Stimulated activated CD8-positive, alpha-beta memory T cell treated with anti-CD3 and anti-CD28 coated beads, Interleukin-4, amount 100 ng/mL, for 24 hours (primary cell): ENCODE data around the gene SYT3.
"Not testable (repeated sequence)": the region's sequence is repeated elsewhere in the genome, so short reads cannot be mapped to it uniquely, and the experiment has no call there.

Source experiments
- DNase-seq: peaks from one replicate; pipeline ENCODE4 v3.0.0-alpha.2; 2020; ENCODE audit warnings: low read depth

SYT3 gene

DNA sequence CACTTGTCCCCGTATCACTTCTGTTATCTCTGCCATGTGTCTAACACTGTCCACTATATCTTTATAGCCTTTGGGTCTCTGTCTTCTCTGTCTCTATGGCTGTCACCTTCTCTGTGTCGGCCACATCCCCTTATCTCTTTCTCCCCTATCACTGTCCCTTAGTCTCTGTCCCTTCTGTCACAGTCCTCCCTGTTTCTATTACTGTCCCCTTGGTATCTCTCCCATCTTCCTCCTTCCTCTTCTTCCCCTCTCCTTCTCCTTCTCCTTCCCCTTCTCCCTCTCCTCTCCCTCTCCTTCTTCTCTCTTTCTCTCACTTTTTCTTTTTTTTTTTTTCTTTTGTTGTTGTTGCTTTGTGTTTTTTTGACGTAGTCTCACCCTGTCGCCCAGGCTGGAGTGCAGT, 36.7 kb downstream of the SYT3 start:
- DNase-seq: no peak

DNA sequence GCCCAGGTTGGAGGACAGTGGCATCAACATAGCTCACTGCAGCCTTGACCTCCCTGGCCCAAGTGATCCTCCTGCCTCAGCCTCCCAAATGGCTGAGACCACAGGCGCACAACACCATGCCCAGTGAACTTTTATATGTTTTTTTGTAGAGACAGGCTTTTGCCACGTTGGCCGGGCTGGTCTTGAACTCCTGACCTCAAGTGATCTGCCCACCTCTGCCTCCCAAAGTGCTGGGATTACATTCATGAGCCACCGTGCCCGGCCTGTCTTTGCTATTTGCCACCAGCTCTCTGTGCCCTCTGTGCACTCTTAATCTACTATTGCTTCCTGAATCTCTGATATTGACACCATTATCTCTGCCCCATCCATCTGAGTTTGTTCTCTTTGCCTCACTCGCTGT, 37.2 kb downstream of the SYT3 start:
- no peak for DNase-seq

DNA sequence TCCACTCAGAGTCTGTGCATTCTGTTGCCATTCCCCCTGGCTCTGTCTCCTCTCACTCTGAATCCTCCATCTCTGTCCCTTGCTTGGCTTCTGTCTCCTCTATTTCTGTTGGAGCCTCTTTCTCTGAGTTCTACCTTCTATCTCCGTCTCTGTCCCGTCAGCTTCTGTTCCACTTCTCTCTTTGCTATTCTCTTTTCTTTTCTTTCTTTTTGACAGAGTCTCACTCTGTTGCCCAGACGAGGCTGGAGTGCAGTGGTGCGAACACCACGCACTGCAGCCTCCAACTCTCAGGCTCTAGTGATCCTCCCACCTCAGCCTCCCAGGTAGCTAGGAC, 37.6 kb downstream of the SYT3 start:
- no peak for DNase-seq

DNA sequence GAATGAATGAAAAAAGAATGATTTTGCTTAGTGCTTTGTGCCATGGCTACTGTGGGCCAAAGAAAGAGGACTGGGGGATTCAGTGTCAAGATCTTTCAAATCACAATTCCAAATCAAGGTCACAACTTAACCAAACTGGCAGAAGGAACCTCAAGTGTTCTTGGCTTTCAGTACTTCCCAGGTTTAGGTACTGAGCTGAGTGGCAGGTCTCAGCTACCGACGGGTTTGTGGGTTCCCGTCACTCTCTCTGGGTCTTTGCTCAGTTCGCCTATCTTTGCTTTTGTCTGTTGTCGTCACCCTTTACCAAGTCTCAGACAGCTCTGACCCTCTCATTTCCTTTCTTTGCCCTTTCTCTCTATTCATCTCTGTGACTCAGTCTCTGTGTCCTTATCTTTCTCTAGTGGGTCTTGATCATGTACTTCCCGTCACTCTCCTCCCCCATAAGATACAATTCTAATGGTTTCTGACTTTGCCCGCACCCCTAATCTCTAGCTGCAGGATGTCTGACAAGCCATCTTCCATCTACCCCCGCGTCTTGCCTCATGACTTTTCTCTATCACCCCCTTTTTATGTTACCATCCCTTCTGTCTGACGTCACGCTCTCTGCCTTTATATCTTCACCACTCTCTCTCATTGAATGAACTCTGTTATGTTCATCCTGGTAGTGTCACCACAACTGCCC, 38.1 kb downstream of the SYT3 start:
- no peak for DNase-seq

DNA sequence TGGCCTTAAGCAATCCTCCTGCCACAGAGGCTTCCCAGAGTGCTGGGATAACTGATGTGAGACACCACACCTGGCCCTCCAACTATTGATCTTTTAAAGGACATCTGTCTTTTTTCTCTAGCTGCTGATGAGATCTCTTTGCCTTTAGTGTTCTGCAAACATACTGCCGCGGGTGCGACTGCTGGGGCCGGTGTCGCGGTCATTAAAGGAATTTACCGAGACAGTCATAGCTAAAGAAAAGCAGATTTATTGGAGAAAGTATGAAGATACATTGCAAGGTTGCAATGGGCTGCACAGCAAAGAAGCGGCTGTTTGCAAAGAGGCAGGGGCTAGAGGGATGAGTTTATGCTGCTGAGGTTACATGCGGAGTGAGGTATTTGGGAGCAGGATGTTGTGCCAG, 40.3 kb downstream of the SYT3 start:
- DNase-seq: no peak

DNA sequence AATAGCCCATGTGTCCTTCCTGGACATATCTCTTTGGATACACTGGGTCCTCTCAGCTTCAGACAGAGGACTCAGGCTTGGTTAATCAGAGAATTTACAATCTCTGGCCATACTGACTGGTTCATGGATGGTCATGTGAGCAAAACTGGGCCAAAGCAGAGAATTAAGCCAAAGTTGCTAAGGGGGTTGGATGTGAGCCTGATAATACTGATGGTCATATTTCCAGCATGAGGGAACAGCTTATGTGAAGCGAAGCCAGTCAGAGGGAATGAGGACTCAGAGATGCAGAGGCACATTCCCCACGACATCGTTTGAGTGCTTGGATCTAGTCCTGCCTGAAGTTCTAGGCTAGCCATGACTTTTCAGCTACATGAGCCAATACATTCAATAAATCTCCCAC, 49.5 kb downstream of the SYT3 start:
- no peak for DNase-seq

DNA sequence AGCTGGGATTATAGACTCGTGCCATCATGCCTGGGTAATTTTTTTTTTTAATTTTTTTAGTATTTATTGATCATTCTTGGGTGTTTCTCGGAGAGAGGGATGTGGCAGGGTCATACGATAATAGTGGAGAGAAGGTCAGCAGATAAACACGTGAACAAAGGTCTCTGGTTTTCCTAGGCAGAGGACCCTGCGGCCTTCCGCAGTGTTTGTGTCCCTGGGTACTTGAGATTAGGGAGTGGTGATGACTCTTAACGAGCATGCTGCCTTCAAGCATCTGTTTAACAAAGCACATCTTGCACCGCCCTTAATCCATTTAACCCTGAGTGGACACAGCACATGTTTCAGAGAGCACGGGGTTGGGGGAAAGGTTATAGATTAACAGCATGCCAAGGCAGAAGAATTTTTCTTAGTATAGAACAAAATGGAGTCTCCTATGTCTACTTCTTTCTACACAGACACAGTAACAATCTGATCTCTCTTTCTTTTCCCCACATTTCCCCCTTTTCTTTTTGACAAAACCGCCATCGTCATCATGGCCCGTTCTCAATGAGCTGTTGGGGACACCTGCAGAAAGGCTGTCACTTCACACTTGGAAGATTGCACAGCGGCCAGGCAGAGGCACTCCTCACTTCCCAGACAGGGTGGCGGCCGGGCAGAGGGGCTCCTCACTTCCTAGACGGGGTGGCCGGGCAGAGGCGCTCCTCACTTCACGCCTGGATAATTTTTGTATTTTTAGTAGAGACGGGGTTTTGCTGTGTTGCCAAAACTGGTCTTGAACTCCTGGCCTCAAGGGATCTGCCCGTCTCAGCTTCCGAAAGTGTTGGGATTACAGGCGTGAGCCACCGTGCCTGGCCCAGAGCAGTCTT, 57.7 kb downstream of the SYT3 start:
- not testable (repeated sequence) for DNase-seq

DNA sequence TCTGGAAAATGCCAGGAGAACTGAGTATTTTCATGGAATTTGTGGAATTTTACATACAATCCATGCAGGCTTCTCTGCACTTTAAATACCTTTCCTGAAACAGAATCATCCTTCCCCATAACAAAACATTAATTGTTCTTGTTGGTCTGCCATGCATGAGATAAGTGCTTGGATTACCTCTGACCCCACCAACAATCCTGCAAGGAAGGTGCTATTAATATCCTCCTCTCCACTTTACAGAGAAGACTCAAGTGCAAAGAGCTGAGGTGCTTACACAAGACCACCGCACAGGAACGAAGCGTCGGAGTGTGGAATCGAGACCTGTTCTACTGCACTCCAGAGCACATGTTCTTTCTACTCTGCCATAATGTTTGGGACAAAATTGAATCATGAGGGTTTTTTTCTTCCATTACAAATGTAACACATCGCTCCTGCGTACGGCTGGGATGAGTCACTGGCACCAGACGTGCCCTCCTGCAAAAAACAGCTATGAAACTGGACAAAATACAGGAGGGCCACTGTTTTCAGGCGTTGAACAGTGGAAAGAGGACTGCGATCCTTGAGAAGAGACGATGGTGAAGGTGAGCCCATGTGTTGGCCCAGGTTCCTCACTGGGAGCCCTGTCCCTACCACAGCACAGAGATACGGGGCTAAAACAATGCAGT, 58.6 kb downstream of the SYT3 start:
- DNase-seq: no peak

DNA sequence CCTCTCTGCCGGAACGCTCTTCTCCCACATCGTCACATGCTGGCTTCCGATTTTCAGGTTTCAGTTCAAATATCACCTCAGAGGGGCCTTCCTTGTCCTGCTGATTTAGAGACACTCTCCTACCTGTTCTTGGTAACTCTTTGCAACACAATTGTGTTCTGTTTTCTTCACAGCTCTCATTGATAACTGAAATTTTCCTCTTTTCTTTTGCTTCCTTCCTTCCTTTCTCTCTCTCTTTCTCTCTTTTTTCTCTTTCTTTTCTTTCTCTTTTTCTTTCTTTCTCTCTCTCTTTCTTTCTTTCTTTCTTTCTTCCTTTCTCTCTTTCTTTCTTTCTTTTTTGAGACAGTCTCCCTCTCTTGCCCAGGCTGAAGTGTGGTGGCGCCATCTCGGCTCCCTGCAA, 59.4 kb downstream of the SYT3 start:
- DNase-seq: no peak

DNA sequence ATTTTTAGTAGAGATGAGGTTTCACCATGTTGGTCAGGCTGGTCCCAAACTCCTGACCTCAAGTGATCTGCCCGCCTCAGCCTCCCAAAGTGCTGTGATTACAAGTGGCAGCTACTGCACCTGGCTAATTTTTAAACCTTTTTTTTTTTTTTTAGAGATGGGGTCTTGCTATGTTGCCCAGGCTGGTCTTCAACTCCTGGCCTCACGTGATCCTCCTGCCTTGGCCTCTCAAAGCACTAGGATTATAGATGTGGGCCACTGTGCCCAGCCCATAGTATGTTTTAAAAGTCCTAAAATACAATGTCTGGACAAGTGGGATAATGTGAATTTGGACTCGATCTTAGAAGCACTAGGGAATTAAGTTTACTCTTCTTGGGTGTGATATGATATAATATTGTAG, 62.9 kb downstream of the SYT3 start:
- DNase-seq: not testable (repeated sequence)

DNA sequence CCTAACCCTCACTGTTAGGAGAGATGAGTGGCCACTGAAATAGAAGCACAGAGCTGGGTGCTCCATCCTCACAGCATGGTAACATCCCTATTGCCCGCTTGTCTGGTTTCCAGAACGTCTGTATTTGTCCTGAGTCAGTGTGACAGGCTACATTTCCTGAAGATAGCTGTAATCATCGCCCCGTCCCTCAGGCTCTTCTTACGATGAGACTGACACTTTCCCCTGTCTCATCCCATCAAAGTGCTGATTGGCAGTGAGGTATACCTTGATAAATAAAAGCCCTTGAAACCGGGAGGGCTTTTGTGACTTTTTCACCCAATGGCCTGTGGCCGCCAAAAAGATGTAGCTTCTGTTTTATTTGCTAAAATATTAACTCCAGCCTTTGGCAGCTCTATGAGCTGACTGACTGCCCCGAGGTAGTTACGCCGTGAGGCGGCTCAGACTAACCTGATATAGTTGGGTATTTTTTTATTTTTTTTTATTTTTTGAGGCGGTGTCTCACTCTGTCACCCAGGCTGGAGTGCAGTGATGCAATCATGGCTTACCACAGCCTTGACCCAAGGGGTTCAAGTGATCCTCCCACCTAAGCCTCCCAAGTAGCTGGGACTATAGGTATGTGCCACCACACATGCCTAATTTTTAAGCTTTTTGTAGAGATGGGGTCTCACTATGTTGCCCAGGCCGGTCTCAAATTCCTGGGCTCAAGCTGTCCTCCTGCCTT, 65.8 kb downstream of the SYT3 start:
- DNase-seq: no peak
